ENCODE results near the gene GRIK2.
"Not testable (repeated sequence)": the region's sequence is repeated elsewhere in the genome, so short reads cannot be mapped to it uniquely, and the experiment has no call there.

The GRIK2 gene

DNA sequence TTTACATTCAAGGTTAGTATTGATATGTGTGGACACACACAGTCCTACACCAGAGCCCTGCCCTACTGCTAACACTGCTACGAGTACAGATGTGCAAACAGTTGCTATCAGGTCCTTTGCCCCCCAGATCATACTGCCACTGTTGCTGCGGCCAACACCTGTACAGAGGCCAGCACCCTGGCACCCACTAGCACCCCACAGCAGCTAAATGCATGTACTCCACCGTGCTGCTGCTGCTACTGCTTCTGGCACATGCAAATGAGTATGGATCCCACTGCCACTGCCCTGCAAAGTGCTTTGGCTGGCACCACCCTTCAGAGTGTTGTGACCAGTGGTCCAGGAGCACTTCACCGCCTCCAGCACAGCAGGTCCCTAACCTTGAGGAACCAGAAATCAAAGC, 621.9 kb downstream of the GRIK2 start:
- DNase-seq (ENCODE audit: low read depth, low spot score): no peak

DNA sequence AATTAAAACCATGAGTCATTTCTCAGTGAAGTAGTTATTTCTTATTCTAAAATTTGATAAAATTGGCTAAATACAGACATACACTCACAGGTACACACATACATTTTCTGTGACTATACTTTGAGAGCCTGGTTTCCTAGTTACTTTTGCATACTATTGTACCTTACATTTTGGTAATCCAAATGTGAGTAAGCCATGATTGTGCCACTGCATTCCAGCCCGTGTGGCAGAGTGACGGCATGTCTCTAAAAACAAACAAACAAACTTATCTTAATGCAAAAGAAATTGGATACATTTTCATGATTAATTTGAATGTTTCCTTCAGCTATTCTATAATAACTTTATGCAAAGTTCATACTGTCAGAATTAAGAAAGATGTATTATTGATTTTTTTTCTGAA, 628.8 kb downstream of the GRIK2 start:
- DNase-seq (ENCODE audit: low read depth, low spot score): no peak

DNA sequence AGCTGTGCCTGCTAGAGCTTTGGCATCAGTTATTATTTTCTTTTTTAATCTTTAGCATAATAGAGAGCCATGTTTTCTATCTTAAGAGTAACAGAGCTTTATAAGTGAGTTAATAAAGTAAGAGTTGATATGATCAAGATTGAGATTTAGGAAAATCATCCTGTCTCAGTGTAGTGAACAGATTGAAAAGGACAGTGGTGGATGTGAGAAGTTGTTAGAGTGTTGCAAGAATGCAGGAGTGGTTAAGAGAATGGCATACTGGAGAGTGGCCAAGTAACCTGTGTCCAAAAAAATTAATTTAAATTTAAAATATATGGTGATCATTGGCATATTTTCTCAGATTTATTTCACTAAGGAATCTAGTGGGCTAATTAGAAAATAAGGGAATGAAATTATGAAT, 629.3 kb downstream of the GRIK2 start:
- peak; percentile 2 for DNase-seq (ENCODE audit: low read depth, low spot score)

DNA sequence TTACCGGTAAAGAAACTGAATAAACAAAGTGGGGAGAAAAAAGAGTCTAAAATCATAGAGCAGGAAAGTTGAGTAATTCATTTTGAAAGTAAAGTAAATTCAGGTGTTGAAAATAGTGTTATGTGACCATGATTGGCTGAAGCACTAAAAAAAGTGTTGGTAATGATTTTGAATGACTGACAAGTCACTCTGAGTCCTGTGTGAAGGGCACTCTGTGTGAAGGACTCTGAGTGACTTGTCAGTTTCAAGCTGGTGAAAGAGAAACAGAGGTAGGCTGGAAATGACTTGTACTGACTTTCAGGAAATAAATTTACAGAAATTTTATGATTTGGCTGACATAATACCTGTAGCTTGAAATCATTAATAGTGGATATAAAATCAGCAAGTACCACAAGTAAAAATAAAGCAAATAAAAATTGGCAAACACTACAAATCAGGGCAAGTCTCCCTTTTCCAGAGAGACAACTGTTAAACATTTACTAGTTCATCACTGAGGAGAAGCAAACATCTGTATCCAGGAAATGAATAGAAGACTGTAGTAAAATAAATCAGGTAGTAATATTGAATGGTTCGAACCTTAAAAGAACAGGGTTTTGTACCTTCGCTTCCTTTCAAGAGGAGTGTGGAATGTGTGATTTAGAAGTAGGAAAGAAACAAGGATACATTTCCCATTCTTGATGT, 630.6 kb downstream of the GRIK2 start:
- no peak for DNase-seq (ENCODE audit: low read depth, low spot score)

DNA sequence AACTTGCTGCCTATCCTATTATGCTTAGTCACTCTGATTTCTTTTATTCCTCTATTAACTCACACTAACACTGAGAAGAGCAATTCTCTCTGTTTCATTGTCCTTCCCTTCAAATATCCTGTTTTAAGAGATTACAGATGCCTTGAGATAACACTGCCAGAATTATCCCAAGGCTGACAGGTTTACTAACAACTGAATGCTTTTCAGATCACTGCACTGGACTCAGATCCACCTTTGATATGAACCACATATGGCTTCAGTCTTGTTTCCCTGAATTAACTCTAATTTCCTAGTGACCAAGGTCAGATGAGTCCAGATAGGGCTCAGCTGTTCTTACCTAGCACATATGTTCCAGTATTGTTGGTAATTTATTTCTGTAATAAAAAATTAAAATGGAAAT, 633.1 kb downstream of the GRIK2 start:
- DNase-seq (ENCODE audit: low read depth, low spot score): no peak

DNA sequence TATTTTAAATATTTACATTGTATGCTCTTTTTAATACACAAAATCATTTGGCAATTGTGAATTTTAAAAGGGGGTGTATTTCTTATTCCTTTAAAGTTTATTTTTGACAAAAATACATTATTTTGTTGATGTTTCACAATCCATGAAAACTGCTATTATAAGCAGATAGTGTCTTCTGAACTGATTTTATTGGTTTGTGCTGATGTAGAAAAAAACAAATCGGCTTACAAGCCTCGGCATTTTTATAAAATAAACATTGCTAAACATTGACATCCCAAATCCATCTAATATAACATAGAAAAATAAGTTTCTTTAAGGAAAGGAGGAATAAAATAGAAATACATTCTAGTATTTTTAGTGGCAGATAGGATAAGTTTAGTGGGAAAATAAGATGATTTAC, 634.7 kb downstream of the GRIK2 start:
- no peak for DNase-seq (ENCODE audit: low read depth, low spot score)

DNA sequence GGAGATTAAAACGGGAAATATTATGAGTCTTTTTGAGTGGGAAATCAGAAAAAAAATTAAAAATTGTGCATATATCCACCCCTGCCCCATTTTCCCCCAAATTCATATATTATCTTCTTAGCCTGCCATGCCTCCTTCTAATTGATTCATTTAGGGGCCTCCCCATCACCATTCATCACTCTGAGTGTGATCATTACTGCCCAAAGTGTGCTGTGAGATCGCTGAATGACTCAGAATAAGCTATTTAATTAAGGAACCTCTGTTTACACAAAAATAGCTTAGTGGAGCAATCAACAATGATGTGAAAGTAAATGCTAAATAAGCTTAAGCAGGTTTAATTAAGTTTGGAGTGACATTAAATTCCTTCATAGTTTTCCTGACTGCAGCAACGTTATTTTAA, 645.5 kb downstream of the GRIK2 start:
- no peak for DNase-seq (ENCODE audit: low read depth, low spot score)

DNA sequence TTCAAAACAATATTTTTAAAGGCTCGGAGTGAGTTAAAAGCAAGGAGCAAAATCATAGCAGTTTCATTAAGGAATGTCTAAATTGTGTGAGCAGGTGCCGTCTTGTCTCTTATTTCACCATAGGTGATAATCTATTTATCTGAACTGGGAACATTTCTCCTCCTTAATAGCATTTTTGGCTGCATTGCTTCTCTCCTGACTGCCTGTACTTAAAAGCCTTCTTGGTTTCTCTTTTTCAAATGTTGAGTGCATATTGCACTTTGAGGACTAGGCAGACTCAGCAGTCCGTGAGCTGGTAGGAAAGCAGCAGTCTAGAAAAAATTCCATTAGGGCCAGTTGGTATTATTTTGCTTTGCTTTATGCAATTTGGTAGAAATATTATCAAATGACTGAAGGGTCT, 645.9 kb downstream of the GRIK2 start:
- no peak for DNase-seq (ENCODE audit: low read depth, low spot score)

DNA sequence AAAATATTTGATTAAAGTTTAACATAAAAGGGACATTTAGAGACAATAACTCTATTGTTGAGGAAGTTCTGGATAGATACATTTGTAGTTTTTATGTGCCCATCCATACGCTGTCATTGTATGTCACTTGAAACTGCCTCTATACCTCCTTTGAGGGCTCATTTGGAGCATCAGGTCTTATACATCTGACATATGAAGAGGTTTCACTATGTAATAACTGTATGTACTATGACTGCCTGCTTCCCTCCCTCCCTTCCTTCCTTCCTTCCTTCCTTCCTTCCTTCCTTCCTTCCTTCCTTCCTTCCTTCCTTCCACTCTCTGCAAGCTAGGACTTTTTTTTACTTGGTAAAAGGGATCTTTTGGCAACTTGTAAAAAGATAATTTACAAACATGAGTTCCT, 657.5 kb downstream of the GRIK2 start:
- no peak for DNase-seq (ENCODE audit: low read depth, low spot score)

DNA sequence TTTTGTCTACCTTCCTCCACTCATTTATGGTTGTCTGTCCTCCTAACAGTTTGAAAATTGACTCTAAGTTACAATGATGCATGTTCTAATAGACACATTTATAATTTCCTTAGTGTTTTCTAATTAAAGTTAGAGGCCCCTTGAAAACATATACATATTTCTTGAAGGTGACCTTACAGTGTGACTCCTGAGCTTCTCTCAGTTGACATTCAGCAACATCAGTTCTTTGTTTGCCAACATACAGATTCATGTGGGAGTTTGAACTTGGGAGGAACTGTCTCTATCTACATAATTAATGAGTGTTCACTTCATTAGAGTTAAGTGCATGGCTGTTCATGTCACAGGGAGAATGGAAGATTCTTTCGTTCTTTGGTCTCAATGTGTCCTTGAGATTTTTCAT, 658.2 kb downstream of the GRIK2 start:
- DNase-seq (ENCODE audit: low read depth, low spot score): no peak

DNA sequence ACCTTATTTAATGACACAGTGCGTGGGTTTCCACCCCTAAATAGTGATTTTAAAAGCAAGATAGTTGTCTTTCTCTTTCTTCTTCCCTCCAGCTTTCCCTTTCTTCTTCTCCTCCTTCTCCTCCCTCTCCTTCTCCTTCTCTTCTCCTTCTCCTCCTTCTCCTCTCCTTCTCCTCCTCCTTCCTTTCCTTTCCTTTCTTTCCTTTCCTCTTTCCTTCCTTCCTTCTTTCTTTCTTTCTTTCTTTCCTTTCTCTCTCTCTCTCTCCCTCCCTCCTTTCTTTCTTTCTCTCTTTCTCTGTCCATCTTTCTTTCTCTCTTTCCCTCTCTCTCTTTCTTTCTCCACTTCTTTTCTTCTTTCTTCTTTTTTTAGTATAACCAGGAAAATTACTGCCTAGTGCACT, 670.6 kb downstream of the GRIK2 start:
- DNase-seq (ENCODE audit: low read depth, low spot score): no peak

DNA sequence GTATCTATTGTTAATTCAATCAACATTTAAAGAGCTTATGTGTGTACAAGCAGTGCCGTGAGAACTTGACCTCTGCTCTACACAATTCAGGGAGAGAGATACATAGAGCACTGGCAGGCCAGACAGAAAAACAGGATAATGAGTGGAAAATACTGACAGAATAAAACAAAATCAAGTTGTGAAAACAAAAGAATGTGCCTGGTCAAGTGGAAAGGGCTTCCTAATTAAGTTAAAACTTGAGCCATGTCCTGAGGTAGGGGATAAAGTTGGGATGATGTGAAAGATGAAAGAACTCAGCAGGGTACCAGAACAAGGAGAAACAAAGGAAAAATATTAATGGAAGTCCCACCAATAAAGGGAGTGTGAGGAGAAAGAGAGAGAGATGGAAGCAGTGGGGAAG, 672.8 kb downstream of the GRIK2 start:
- no peak for DNase-seq (ENCODE audit: low read depth, low spot score)

DNA sequence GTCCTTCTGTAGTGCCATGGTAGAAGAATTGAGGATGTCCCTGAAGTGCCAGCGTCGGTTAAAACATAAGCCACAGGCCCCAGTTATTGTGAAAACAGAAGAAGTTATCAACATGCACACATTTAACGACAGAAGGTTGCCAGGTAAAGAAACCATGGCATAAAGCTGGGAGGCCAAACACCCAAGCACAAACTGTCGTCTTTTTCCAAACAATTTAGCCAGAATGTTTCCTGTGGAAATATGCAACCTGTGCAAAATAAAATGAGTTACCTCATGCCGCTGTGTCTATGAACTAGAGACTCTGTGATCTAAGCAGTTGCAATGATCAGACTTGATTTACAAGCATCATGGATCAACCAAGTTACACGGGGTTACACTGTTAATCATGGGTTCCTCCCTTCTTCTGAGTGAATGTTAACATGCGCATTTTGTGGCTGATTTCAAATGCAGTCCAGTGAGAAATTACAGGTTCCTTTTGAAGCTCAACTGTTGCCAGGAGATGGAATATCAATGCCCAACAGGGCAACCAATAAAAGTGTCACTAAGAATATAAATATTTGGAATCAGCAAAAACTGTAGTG, 674.9 kb downstream of the GRIK2 start:
- DNase-seq (ENCODE audit: low read depth, low spot score): no peak

DNA sequence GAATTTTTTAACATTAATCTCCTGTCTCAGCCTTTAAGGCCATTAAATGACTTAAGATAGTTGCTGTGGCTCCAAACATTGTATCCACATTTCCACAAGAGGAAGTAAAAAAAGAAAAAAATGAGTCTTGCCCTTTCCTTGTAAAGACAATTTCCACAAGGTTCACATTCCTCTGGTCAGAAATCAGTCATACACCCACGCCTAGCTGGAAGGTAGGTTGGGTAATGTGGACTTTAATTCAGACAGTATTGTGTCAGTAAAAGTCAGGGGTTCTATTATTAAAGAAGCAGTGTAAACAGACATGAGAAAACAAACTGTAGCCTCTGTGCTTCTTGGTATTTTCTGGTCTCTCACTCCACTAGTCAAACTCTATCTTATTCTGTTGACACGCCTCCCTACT, 682.0 kb downstream of the GRIK2 start:
- DNase-seq (ENCODE audit: low read depth, low spot score): peak; percentile 1

DNA sequence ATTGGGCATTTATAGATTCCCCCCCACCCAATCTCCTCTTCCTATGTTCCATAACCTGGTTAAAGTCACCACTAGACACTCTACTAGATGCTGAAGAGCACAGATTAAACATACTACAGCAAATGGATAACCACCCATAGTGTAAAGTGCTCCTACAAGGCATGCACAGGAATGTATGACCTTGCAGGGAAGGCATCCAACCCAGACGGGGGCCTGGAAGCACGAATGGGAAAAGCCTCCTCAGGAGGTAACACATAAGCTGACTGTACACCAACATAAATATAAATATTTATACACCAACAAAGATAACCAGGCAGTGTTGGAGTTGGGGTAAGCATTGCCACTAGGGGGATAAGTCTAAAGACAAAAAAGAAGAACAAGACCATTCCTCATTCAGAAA, 691.7 kb downstream of the GRIK2 start:
- peak; percentile 23 for DNase-seq (ENCODE audit: low read depth, low spot score)

DNA sequence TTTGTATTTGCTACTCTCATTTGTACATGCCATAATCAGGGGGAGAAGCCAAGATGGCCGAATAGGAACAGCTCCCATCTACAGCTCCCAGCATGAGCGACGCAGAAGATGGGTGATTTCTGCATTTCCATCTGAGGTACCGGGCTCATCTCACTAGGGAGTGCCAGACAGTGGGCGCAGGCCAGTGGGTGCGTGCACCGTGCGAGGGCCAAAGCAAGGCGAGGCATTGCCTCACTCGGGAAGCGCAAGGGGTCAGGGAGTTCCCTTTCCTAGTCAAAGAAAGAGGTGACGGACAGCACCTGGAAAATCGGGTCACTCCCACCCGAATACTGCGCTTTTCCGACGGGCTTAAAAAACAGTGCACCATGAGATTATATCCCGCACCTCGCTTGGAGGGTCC, 694.7 kb downstream of the GRIK2 start:
- not testable (repeated sequence) for DNase-seq (ENCODE audit: low read depth, low spot score)

DNA sequence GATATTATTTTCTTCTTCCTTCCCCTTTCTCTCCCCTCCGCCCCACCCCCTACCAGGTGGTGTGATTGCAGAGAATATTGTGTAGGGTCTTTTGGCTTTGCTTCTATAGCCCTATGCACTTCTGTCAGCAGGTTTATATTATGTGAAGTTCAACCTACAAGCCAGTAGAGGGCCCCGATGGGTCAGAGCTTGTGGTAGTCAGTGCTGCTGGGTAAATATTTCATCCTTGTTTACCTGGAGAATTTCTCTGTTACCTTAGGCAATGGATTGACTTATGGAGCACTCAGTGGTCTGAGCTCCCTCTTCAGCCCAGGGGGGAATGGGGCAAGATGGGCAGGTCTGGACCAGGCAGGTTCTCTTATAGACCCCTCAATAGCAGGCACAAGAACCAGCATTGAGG, 720.9 kb downstream of the GRIK2 start:
- DNase-seq (ENCODE audit: low read depth, low spot score): no peak

DNA sequence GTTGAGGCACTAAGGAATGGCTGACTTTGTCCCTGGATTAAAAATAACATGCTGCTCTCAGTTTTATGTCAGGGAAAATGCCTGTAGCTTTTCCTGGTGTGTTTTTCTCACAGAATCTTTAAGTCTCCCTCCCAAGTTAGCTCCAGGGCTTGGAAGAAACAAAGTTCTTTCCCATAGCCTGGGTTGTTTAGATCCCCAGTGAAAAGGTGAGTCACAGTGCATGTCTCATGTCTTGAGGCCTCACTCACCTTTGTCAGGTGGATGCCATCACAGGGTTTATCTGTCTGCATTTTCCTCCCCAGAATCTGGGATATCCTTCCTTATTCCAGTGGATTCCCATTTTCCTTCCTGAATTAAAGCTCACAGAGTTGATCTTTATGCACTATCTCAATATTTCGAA, 722.4 kb downstream of the GRIK2 start:
- no peak for DNase-seq (ENCODE audit: low read depth, low spot score)

DNA sequence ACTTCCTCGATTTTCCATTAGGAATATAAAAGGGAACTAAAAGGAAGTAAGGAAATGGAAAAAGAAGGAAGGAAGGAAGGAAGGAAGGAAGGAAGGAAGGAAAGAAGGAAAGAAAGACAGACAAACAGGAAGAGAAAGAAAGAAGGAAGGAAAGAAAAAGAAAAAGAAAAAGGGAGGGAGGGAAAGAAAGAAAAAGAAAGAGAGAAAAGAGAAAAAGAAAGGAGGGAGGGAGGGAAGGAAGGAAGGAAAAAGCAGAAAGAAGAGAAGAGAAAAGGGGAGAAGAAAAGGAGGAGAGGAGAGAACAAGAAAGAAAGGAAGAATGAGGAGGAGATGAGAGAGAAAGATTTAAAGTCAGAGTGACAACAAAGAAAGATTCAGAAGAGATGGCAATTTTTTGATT, 724.5 kb downstream of the GRIK2 start:
- no peak for DNase-seq (ENCODE audit: low read depth, low spot score)
